Astrocyte of the hippocampus (primary cell): ENCODE results near the gene SECTM1.

ENCODE experiments used
- DNase-seq: peaks from one replicate; pipeline ENCODE4 v3.0.0; 2011; ENCODE audit warnings: low read depth, low spot score

The SECTM1 gene

GRCh38 chr17:82280537-82280936 lies 53.0 kb downstream of the SECTM1 start:
- DNase-seq, result no peak

DNA sequence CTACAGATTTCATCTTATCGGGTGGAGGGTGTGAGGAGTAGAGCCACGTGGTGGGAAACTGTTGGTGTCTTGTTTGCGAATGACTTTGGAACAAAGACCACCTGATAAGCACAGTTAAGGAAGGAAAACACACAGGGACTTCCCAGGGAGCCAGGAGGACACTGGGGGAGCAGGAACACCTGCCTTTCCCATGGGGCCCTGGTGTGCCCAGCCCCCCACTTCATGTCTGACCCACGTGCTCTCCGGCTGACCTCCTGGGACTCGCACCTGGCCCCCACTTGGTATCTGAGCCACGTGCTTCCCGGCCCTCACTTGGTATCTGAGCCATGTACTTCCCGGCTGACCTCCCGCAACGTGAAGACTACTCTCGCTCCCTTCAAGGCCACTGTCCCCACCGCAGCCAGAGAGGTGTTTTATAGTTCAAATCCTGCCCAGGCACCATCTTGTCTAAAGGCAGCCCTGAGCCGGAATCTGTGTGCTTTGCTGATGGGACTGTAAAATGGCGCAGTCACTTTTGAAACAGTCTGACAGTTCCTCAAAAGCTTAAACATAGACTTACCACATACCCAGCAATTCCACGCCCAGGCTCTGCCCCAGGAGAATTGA lies 54.7 kb downstream of the SECTM1 start:
- DNase-seq, result no peak

DNA sequence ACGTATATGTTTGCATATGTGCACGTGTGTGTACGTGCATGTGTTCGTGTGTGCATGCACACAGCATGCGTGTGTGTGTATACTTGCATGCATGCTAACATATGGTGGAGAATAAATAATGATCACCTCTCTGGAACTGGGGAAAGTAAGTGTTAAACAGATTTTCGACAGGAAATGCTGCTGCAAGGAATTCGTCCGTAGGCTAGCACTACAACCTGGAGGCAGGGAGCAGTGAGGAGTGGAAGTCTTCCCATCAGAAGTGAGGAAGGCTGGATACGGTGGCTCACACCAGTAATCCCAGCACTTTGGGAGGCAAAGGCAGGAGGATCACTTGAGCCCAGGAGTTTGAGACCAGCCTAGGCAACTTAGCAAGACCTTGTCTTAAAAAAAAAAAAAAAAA lies 55.3 kb downstream of the SECTM1 start:
- no peak for DNase-seq

GRCh38 chr17:82277851-82278250 lies 55.7 kb downstream of the SECTM1 start:
- no peak for DNase-seq

DNA sequence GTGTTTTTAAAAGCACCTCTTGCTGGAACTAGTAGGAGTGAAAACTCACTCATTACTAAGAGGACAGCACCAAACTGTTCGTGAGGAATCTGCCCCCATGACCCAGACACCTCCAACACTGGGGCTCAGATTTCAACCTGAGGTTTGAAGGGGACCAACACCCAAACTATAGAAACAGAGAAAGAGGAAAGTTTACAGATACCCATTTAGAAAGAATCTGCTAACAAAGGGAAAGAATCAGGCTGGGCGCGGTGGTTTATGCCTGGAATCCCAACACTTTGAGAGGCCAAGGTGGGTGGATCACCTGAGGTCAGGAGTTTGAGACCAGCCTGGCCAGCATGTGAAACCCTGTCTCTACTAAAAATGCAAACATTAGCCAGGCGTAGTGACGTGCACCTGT lies 56.6 kb downstream of the SECTM1 start:
- no peak for DNase-seq

DNA sequence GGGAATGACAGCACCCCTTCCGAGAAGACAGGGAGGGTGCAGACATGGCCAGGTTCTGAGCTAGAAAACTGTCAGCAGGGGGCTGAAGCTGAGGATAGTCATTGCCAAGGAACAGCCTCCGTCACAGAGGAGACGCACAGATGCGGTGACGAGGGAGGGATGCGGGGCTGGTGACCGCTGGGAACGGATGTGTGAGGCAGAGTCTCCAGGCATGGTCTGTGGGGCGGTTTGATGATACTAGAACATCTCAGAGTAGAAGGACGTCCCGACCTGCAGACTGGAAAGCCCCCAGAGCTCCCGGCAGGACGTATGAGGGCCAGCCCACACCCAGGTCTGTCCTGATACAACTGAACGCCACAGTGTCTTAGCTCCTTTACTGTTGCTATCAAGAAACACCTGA lies 58.2 kb downstream of the SECTM1 start:
- DNase-seq, result no peak

DNA sequence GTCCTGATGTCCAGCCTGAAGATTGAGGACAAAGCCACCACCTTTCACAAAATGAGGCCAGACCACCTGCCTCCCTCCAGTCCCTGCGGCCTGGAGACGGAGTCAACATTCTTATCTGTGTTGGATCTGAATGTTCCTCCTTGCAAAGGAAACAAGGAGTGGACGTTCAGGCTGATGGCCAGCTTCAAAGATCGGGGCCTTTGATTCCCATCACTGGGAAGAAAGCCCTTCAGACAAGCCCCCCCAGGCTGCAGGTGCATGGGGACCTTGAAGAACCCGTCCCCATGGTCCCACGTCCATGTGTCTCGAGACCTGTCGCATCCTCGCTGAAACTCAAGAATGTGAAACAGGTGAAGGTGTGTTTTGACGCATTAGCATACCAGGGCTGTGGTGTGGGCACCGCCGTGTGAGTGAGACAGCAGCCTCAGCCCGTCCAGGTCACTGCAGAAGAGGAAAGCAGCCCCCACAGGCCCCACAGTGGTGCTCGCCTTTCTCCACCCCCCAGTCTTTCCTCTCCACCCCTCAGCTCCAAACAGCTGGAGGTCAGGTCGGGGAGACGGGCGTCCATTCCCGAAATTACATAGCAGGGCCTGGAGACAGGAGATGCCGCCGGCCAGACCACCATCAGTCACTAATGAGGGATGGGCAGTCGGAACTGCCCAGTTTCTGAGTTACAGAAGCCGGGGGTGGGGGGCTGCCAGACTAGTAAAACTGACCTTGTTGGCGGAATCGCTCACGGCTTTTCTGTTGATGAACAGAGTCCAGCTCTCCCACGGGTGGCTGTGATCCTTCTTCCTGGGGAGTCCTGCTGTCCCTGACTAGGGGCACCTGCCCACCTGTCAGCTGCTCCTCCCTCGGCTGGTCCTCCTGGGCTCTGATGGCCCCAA lies 59.2 kb downstream of the SECTM1 start:
- DNase-seq, result no peak

DNA sequence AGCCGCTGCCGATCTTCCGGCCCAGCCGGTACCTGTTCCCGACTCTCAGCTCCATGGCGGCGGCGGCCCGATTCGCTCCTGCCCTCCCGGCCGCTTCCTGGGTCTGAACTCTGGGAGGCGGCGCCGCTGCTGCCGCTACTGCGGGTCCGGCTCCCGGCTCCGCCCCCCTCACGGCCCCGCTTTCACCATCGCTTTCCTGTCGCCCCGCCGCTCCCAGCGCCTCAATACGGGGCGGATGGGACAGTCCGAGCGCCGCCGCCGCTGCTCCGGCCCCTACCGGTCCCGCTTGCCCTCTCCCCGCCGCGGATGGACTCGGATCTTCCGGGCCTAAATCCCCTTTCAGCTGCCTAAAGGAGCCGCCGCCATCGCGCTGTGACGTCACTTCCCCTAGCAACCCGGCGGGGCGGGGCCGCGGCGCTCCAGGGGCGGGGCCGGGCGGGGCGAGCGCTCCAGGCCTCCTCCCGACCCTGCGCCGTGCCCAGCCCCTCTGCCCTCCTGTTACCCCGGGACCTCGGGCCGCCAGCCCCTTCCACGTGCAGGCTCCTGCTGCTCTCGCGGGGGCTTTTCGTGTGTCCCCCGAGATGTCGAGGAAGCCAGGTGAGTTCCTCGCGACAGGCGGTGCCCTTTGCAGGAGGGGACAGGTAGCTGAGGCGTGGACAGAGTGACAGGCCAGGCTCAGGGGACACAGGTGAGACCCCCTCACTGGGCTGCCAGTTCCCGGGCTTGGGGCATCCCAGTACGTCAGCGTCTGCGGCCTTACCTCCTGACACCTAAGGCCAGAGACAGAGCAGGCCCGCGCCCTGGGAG lies 60.0 kb downstream of the SECTM1 start, which contains the start of gene CSNK1D:
CSNK1D (minus strand) TSS at position 374 of the 807 bp plus-strand sequence; CDS start at position 55, 319 bp downstream.
- peak; percentile 96 for DNase-seq

DNA sequence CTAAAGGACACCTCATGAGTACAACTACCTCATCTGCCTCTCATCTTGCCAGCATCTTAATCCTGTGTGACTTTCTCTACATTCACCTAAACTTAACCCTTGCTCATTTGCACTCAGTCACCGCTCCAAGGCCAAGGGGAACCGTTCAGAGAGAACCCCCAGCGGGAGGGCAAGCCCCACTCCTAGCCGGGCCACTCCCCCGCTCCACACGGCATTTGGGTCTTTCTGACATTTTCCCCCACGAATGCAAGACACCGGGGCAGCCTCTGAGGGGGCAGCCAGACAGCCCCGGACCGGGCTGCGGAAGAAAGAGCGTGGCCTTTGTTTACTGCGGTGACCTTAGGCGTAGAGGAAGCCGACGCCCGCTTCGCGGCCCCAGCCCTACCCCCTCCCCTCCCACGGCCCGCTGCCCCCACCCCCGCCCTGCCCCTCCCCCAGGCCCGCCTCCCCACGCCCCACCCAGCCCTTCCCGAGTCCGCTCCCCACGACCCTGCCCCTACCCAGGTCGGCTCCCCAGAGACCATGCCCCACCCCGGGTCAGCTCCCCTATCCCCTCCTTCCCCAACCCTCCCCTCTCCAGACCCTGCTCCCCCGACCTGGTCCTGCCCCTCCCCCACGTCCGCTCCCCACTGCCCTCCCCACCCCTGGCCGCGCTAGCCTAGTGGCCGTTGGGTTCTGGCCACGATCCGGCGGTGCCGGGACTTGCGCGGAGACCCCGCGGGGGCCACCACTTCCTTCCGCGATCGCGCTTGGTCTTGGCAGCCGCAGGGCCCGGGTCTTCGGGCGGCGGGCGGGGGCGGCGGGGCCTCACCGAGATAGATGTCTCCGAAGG lies 60.9 kb downstream of the SECTM1 start:
- DNase-seq, result peak; percentile 32

- DNase-seq, result no peak
These were observed 62.2 kb downstream of the SECTM1 start for GRCh38 chr17:82271401-82271800.
